Measurements from ENCODE around the gene USP34.

USP34 gene

DNA sequence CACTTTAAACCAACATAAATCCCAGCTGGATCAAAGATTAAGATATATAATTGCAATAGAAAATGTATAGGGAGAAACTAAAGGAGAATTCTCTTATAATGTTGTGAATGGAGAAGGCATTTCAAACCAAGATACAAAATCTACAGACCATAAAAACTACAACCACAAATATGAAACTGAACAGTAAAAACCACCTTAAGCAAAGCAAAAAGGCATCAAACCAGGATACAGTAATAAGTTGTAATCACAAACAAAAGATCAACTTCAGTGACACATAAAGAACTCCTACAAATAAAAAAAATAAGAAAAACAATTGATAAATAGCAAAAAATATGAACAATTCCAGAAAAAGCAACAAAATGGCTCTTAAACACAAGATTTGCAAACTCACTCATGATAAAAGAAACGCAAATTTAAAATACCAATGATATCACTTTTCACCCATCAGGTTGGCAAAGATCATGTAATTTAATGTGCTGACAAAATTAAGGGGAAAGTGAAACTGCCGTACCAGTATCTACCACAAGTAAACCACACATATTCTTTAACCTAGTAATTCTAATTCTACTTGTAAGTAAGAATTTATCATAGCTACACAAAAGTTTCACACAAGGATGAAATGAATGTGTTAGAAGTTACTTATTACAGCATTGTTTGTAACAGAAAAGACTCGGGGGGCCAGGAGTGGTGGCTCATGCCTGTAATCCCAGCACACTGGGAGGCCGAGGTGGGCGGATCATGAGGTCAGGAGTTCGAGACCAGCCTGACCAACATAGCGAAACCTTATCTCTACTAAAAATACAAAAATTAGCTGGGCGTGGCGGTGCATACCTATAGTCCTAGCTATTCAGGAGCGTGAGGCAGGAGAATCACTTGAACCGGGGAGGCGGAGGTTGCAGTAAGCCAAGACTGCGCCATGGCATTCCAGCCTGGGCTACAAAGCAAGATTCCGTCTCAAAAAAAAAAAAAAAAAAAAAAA, 101.9 kb downstream of the USP34 start:
- no peak for DNase-seq

DNA sequence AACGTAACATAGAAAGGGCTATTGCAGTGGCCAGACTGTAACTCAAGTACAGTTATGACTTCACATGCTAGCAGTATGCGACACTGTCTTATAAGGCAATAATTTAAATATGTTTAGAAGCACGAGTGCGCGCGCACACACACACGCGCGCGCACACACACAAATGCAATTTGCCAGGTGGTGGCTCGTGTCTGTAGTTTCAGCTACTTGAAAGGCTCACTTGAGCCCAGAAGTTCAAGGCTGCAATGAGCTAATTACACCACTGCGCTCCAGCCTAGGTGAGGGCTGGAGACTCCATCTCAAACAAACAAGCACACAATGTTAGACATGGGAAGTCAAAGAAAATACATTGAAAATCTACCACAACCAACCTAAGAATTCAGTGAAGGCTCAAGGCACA, 103.7 kb downstream of the USP34 start:
- DNase-seq: no peak

DNA sequence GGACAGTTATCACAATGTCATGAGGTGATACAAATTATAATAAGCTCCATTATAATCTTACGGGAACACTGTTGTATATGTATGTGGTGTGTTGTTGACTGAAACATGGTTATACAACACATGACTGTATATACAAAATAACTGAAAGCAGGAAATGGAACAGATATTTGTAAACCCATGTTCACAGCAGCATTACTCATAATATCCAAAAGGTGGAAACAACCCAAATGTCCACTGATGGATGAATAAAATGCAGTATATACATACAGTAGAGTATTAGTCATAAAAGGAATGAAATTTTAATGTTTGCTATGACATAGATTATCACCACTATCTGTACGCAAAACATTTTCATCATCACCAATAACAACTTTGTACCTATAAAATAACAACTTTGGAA, 107.3 kb downstream of the USP34 start:
- DNase-seq: no peak

DNA sequence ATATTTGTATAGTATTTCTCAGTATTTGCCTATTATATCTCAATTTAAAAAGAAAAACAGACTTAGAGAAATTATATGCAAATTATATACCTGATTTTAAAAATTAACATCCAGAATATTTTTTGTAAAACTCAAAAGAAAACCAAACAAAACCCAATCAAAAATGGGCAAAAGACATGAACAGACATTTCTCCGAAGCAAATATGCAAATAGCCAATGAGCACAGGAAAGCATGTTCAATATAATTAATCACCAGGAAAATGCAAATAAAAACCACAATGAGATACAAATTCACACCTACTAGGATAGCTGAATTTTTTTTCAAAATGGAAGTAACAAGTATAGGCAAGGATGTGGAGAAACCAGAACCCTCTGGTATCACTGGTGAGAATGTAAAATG, 108.0 kb downstream of the USP34 start:
- no peak for DNase-seq

DNA sequence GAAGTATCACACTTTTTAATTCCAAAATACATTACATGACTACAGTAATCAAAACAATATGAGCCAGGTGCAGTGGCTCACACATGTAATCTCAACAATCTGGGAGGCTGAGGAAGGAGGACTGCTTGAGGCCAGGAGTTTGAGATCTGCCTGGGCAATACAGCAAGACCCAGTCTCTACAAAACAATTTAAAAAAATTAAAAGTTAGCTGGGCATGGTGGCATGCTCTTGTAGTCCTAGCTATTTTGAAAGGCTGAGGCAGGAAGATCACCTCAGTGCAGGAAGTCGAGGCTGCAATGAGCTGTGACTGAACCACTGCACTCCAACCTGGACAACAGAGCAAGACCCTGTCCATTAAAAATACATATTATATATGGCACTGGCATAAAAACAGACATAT, 109.8 kb downstream of the USP34 start:
- DNase-seq: no peak

DNA sequence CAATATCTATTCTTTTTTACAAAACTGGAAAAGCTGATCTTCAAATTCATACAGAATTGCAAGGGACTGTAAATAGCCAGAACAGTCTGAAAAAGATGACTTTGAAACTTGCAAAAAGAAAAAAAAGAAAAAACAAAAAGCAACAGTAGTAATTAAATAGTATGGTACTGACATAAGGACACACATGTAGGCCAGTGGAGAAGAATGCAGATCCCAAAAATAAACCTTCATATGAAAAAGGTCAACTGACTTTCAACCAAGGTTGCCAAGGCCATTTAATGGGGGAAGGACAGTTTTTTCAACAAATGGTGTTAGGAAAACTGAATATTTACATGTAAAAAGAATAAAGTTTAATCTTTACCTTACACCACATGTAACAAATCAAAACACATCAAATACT, 111.8 kb downstream of the USP34 start:
- DNase-seq: no peak

DNA sequence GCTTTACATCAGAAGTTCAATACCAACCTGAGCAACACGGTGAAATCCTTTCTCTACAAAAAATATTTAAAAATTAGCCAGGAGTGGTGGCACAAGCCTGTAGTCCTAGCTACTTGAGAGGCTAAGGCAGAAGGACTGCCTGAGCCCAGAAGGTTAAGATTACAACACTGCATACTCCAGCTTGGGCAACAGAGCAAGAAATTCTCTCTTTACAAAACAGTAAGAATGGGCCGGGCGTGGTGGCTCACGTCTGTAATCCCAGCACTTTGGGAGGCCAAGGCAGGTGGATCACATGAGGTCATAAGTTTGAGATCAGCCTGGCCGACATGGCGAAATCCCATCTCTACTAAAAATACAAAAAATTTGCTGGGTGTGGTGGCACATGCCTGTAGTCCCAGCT, 113.2 kb downstream of the USP34 start:
- DNase-seq: no peak

DNA sequence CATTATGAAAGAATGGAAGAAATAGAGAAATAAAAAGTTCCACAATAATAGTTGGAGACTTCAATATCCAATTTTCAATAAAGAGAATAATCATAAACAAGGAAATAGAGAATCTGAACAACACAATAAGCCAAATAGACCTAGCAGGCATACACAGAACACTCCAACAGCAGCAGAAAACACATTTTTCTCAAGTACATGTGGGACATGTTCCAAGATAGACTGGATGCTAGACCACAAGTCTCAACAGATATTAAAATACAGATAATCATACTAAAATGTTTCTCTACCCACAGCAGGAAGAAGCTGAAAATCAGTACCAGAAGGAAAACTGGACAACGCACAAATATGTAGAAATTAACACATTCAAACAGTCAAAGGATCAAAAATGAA, 113.9 kb downstream of the USP34 start:
- DNase-seq: no peak

DNA sequence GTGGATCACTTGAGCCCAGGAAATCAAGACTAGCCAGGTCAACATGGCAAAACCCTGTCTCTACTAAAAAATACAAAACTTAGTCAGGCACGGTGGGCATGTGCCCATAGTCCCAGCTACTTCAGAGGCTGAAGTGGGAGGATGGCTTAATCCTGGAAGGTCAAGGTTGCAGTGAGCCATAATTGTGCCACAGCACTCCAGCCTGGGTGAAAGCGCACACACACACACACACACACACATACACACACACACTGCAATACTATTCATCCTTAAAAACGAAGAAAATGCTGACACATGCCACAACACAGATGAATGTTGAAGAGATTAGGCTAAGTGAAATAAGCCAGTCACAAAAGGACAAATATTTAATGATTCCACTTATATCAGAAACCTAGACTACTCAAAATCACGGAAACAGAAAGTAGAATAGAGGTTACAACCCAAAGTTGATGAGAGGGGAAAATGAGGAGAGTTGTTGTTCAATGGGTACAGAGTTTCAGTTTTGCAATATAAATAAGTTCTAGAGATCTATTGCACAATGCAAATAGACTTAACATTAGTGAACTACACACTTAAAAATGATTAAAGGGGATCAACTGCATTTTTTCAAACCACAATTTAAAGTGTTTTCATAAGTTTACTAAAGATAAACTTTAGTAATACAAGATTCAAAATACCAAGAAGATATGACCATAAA, 114.5 kb downstream of the USP34 start:
- no peak for DNase-seq

DNA sequence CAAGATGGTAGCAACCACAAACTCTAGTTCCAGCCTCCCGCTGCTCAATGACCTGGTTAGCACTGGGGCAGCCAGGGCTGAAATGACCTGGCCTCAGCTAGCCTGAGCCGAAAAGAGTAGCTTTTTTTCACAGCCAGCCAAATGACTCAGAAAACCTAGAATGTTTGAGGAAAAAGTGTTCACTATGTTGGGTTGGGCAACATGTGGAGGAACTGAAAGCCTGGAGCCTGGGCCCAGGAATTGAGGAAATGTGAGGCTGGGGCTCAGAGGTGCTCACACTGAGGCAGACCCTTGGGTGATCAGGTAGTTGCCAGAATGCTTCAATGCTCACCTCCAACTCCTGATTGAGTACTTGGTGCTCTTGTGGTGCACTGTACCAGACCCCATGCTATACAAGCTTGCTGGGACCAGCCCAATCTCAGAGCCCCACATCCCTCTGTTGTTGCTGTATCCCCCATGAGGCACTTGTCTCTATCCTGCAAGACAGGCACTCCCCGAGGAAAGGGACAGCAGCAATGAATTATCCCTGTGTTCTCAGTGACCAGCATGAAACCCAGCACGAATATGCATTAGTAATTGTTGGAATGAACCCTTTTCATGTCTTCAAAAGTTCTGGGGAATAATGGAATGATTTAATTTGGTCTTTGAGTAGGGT, 116.2 kb downstream of the USP34 start:
- DNase-seq: no peak

DNA sequence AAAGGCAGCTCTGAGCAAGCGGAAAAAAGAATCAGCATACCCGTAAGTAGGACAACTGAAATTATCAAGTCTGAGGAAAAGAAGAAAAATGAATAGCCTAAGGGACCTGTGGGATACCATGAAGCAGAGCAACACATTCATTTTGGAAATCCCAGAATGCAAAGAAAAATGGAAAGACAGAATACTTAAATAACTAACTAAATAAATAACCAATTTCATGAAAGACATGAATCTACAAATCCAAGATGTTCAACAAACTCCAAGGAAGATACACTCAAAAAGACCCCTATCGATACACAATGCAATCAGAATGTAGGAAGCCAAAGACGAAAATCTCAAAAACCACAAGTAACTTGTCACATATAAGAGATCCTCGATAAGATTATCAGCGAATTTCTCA, 117.0 kb downstream of the USP34 start:
- DNase-seq: no peak

DNA sequence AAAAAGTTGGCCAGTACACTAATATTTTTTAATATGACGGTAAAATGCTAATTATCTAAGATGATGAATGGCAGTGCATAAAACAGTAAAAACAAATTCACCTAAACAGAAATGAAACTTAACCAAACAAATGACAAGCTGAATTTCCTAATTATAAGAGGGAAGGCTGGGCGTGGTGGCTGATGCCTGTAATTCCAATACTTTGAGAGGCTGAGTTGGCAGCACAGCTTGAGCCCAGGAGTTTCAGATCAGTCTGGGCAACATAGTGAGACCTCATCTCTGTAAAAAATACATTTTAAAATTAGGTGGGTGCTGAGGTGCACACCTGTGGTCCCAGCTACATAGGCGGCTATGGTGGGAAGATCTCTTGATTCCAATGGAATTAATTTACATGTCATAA, 120.1 kb downstream of the USP34 start:
- no peak for DNase-seq

DNA sequence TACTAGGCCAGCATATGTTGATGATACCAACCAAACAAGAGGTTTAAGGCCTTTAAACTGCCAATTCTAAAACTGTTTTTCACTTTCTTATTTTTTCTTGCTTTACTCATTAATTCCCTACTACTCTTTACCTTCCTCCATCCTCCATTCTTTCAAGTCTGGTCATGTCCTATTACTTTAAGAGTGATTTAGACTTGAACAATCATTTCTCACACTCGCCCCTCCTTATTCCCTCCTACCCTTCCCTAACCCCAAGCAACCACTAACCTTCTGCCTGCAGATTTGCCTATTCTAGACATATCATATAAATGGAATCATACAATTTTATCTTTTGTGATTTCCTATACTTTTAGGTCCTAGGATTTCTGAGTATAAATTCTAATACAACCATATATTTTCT, 127.7 kb downstream of the USP34 start:
- no peak for DNase-seq

DNA sequence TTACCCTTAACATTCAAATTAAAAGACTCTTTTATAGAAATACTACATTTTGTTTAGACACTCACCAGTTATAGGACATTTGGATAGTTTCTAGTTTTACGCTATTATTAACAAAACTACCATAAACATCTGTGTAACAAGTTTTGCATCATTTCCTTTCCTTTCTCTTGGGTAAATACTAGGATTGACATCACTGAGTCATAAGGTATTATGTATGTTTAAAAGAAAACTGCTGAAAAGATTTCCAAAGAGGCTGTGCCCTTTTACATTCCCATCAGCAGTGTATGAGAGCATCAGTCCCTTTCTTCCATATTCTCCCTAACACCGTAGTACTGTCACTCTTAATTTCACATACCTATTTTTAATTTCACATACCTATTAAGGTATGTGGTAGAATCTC, 130.6 kb downstream of the USP34 start:
- DNase-seq: no peak

DNA sequence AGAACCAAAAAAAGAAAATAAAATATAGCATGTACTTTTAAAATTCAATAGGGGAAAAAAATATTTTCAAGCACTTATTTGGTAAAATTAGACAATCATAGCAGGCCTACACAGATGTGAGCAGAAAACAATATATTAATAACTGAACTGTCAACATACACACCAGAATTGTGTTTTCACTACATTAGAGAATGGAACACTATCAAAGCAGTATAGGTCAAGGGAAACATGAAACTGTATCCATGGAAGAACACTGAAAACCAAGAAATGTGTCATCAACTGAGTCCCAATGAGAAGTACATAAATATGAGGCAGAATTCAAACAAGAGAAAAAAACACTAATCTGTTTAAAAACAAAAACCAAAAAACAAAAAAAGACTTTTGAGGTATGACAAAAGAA, 132.4 kb downstream of the USP34 start:
- no peak for DNase-seq

DNA sequence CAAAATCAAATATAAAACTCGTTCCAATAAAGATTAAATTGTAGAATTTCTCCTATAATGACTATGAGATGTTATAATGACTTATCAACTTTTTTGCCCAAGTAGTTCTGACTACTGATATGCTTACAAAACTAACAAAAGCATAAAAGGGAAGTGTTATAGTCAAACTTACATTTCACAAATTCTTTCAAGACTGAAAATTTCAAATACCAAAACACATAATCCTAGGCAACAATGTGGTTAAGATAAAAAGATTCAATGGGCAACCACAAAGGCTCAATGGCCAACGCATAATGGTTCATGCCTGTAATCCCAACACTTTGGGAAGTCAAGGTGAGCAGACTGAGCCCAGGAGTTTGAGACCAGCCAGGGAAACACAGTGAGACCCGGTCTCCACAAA, 135.7 kb downstream of the USP34 start:
- DNase-seq: no peak

DNA sequence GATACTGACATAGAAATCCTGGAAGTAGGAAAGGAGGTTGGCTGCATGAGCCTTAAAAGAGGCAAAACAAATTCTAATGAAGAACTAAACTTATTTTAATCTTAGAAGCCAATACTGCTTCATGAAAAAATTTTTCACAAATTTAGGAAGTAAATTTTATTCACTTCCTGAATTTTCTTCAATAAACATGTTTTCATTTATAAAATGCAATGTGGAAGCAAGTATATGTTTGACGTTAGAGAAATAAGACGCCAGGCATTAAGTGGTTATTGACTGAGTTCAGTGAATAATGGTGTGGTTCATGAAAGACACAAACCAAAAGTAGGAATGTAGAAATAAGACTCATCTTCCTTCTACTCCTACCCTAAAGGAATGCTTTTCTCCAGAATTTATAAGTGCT, 136.4 kb downstream of the USP34 start:
- DNase-seq: no peak

DNA sequence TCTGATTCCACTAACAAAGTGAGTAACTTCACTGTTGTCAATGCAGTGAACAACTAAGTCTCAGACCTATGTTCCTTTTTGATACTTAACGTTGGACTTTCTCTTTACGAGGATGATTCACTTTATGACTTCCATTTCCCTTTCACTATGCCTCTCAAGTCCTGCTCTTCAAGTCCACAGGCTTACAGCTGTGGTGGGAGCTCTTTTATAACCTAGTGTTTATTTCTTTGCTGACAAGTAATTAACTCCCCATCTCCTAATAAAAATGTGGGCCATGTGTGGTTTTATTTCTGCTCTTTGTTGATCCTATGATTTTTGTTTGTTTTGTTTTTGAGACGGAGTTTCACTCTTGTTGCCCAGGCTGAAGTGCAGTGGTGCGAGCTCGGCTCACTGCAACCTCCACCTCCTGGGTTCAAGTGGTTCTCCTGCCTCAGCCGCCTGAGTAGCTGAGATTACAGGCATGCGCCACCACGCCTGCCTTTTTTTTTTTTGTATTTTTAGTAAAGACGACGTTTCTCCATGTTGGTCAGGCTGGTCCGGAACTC, 142.1 kb downstream of the USP34 start:
- DNase-seq: no peak

DNA sequence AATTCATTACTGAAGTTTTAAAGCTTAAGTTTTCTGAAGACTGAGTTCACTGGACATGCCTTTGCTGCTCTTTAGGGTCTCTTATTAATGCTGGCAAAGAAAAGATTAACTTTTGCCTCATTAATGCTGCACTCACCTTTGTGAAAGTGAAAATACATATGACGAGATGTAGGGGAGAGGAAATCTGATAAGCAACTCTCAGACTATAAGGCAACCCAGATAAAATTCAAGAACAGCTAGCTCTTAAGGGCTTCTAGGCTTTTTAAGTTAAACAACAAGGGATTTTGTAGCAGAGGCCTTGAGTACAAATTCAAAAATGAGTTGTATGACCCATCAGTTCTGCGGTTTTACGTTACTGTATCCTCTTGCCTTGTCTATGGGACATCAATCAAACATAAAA, 143.7 kb downstream of the USP34 start:
- DNase-seq: no peak

DNA sequence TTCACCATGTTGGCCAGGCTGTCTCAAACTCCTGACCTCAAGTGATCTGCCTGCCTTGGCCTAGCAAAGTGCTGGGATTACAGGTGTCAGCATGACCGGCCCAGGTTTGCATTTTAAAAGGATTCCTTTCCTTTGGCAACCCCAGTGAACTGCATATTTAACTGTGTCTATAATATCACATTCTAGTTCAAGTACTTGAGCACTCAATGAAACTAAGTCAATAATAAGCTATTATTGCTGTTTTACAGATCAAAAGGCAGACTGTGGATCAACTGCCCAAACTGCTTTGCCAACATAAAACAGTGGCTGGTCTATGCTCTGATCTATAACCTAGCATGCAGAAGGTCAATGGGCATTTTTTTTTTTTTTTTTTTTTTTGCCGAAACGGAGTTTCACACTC, 144.5 kb downstream of the USP34 start:
- no peak for DNase-seq

DNA sequence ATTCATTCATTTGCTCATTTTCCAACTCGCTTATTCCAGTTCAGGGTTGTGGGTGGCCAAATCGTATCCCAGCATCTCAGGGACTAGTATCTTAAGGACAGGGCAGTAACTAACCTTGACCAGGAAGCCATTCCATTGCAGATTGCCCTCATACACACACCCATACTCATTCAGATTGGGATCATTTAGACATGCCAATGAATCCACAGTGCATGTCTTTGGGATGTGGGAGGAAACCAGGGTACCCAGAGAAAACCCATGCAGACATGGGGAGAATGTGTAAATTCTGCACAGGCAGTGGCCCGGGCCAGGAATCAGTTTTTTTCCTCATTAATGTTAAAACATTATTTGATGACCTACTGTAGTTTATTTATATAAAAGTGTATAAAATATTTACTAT, 150.7 kb downstream of the USP34 start:
- no peak for DNase-seq

DNA sequence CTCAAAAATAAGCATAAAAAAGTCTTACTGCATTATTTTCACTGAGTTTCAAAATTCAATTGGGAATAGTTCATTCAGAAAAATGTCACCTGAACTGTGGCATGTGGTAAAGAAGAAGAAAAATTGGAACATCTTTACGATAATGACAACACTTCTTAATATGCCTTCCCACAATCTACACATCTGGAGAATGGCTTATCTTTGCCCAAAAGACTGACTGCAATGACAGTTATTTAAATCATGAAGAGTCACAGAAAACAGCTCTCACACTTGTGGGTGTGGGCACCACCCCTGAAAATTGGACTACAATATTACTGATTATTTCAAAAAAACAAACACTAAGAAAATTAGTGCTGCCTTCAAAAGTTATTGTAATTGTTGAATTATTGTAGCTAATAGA, 152.3 kb downstream of the USP34 start:
- no peak for DNase-seq

DNA sequence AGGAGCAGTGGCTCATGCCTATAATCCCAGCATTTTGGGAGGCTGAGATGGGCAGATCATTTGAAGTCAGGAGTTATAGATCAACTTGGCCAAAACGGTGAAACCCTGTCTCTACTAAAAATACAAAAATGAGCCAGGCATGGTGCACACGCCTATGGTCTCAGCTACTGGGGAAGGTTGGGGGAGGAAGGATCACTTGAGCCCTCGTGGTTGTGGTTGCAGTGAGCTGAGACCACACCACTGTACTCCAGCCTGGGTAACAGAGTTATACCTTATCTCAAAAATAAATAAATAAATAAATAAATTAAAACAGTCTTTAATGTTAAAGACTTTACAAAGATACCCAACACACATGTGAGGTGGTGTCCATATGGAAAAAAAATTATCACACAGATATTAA, 174.9 kb downstream of the USP34 start:
- no peak for DNase-seq

Data from NCI-H187 treated with DMSO at 0.1 percent for 48 hours (cell line).